OCI-LY7 (cell line): ENCODE data around the gene STRA8.

Experiments
- CTCF ChIP-seq: fragments of 200-600 bp; sonication (generic); conservative IDR thresholded peaks from 2 replicates; pipeline ENCODE4 v1.5.1; 2014; ENCODE audit warnings: mild to moderate bottlenecking, antibody characterized with exemption, low read length, moderate library complexity, mixed read lengths
- EZH2phosphoT487 ChIP-seq: fragments of 200-600 bp; sonication (generic); IDR thresholded peaks from 2 replicates; pipeline ENCODE4 v1.6.1; 2018; ENCODE audit warnings: low read depth, borderline replicate concordance, mild to moderate bottlenecking, mixed run types, antibody characterized with exemption, low read length, moderate library complexity, mixed read lengths

- TF ChIP-seq CTCF: no peak
- no peak for TF ChIP-seq EZH2phosphoT487
Measured at GRCh38 chr7:135259702-135260101, 26.1 kb downstream of the STRA8 start.
